IPS-18a (cell line): ENCODE measurements around the gene EVI5.
"Not testable (repeated sequence)": the region's sequence is repeated elsewhere in the genome, so short reads cannot be mapped to it uniquely, and the experiment has no call there.

ENCODE experiments used
- H3K27ac ChIP-seq: one replicate; pipeline ENCODE4 v1.5.1; 2013; ENCODE audit warnings: low read length
- H3K27me3 ChIP-seq: one replicate; pipeline ENCODE4 v1.6.1; 2013; ENCODE audit warnings: mild to moderate bottlenecking, low read length; ENCODE audit not compliant: control insufficient read depth, insufficient read depth
- H3K36me3 ChIP-seq: one replicate; pipeline ENCODE4 v1.6.1; 2013; ENCODE audit warnings: low read depth, low read length; ENCODE audit not compliant: control insufficient read depth
- H3K4me1 ChIP-seq: one replicate; pipeline ENCODE4 v1.6.1; 2013; ENCODE audit warnings: low read depth, low read length; ENCODE audit not compliant: control insufficient read depth
- H3K4me3 ChIP-seq: one replicate; pipeline ENCODE4 v1.5.1; 2013; ENCODE audit warnings: low read length
- H3K9ac ChIP-seq: one replicate; pipeline ENCODE4 v1.6.1; 2013; ENCODE audit warnings: mild to moderate bottlenecking, low read length, moderate library complexity
- H3K9me3 ChIP-seq: one replicate; pipeline ENCODE4 v1.6.1; 2013; ENCODE audit warnings: low read depth, low read length; ENCODE audit not compliant: control insufficient read depth

The EVI5 gene

DNA sequence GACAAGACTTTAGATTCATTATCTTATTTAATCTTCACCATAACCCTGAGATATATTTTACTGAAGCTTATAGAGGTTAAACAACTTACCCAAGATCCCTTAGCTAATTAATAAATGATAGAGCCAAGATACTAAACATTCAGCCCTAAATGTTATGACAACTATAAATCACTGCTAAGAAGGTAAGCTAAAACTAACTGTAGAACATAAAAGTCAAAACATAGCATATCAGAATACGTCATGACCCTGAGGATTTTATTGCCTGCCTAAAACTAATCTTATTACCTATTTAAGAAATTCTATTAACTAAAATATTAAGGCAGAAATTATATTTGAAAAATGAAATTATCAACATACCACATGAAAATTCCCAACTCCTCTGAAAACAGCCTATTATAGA lies 22.6 kb downstream of the EVI5 start:
- H3K9ac ChIP-seq, result no peak overlapping the region

DNA sequence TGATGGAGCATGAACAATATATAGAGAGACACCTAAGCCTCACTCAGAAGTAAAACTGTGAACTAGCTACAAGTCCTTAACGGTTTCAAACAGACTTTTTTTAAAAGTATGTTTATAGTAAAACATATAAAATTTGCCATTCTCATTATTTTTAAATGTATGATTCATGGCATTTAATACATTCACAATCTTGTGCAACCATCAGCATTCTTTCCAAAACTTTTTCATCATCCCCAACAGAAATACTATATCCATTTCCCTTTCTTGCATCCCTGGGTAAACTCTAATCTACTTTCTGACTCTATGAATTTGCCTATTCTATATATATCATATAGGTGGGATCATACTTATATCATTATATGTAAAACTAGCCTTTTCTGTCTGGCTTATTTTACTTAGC lies 25.5 kb downstream of the EVI5 start:
- Histone ChIP-seq H3K4me1 (no peaks in the 10 kb centered on the region), H3K27ac (no peak overlapping the region), H3K9me3 (no peaks in the 10 kb centered on the region), H3K36me3 (no peaks in the 10 kb centered on the region), H3K9ac (no peak overlapping the region), H3K4me3 (no peak overlapping the region), H3K27me3 (no peaks in the 10 kb centered on the region)

More for the DNA sequence above, 22.6 kb downstream of the EVI5 start:
- no peaks in the 10 kb centered on the region for H3K36me3 ChIP-seq
- H3K27me3 ChIP-seq, result no peaks in the 10 kb centered on the region
- H3K9me3 ChIP-seq, result no peaks in the 10 kb centered on the region
- H3K4me3 ChIP-seq, result no peak overlapping the region
- no peaks in the 10 kb centered on the region for H3K4me1 ChIP-seq
- no peak overlapping the region for H3K27ac ChIP-seq

DNA sequence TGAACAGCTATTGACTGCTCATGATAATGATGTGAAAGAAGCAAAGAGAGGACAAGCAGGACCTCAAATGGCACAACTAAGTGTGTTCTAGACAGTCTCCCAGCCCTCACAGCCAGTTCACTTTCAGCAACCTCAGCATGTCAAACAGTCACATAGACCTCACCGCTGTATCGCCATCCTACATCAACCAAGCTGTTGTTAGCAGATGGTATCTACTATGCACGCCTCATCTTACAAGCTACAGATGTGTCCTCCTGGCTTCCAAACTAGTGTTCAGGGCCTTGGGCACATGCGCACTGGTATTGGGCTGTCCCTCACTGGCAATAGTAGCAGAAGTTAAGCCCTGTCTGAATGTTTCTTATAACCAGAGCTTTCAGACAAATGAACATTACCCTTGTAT lies 28.4 kb downstream of the EVI5 start:
- H3K36me3 ChIP-seq, result no peaks in the 10 kb centered on the region
- H3K27me3 ChIP-seq, result no peaks in the 10 kb centered on the region
- no peak overlapping the region for H3K9ac ChIP-seq
- no peaks in the 10 kb centered on the region for H3K9me3 ChIP-seq
- H3K4me3 ChIP-seq, result no peak overlapping the region
- no peak overlapping the region for H3K27ac ChIP-seq
- no peaks in the 10 kb centered on the region for H3K4me1 ChIP-seq

DNA sequence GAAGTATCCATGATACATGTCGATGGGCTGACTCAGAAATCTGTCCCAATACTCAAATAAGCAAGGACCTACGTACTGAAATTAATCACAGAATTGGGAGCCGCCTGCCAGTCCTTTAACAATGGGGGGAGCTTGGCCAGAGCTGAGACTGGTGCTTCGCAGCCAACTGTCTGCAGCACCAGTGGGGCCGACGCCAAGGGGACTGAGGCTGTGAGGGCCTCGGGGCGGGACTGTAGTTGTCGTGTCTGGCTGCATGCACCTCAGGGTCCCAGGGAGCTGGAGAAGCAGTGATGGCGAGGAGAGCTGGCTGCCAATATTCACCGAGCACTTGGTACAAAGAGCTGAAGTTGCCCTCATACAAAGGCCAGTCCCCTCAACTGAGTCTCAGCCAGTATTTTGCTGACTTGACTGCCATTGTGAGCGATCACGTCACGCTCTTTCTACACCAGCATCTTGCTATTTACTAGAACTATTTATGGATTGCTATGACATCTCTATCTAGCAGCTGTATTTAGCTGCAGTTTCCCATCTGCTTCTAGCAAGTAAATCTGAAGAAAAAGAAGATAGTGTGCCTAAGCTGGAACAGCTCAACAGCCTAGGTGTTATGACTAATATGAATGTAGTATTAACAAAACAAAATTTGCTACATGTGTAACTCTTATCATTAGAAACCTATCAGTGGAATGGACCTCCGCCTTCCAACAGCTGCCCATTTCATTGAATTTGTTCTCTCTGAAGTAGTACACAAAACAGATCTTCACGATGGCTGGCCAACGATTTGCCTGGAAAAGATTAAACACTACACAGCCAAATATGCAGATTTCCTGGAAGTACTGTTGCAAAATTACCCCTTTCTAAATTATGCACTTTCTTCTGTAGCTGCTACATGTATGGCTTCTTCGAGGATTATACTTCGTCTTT lies 29.1 kb downstream of the EVI5 start:
- Histone ChIP-seq H3K9me3 (no peaks in the 10 kb centered on the region), H3K27ac (no peak overlapping the region), H3K9ac (no peak overlapping the region), H3K27me3 (no peaks in the 10 kb centered on the region), H3K4me1 (no peaks in the 10 kb centered on the region), H3K36me3 (no peaks in the 10 kb centered on the region), H3K4me3 (no peak overlapping the region)

DNA sequence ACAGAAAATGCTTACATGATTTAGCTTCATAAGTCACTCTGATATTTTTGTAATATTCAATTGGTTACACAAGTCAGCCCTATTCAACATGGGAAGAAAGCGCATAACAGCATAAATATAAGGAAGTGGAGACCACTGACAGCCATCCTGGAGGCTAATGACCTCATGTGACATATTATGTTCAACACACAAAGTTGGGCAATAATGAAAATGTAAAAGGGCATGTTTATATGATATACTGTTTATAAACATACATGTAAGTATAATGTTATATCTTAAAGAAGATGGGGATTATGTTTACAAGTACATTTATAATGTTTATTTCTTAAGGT lies 30.2 kb downstream of the EVI5 start:
- H3K9ac ChIP-seq, result no peak overlapping the region

DNA sequence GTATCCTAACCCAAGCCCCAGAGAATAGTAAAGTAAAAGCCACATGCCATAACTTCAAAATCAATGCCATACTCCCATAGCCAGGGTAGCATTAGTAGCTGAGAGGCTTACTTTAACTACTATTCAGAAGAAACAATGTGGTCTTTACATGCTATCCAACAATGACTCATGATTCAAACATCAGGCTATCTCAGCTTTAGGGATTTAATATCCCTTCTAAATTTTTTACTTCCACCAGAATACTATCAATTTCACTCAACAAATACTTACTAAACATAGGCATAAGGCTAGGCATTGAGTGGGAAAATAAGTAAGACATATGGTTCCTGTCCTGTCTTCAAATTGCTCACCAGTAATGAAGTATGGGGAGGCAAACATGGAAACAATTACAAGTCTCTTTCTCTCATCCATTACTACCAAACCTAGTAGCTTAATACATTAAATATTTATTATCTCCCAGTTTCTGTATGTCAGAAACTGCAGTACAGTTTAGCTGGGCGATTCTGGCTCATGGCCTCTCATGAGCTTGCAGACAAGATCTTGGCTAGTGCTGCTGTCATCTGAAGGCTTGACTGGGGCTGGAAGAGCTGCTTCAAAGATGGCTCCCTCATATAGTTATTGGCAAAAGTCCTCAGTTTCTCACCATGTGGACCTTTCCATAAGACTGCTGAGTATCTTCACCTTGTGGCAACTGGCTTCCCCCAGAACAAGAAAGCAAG lies 30.7 kb downstream of the EVI5 start:
- Histone ChIP-seq H3K4me1 (no peaks in the 10 kb centered on the region), H3K27me3 (no peaks in the 10 kb centered on the region), H3K9ac (no peak overlapping the region), H3K9me3 (no peaks in the 10 kb centered on the region), H3K4me3 (no peak overlapping the region), H3K27ac (no peak overlapping the region), H3K36me3 (no peaks in the 10 kb centered on the region)

More for the DNA sequence above, 30.2 kb downstream of the EVI5 start:
- Histone ChIP-seq H3K27ac (no peak overlapping the region), H3K36me3 (no peaks in the 10 kb centered on the region), H3K4me1 (no peaks in the 10 kb centered on the region), H3K4me3 (no peak overlapping the region), H3K27me3 (no peaks in the 10 kb centered on the region), H3K9me3 (no peaks in the 10 kb centered on the region)

DNA sequence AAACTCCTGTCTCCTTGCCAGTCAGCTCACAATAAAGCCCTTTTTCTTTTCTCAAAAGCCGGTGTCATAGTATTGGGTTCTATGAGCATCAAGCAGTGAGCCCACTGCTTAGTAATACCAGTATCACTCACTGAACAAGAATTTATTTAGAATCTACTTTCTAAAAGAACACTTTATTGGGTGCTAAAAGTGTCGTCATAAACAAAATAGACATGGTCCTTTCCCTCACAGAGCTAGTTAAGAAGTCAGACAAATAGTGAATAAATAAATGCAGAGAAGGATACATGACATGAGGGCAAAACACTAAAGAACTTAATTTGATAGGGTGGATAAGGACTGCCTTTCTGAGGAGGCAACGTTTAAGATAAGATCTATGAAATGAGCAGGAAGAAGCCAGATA lies 32.2 kb downstream of the EVI5 start:
- Histone ChIP-seq H3K36me3 (no peaks in the 10 kb centered on the region), H3K9ac (no peak overlapping the region), H3K9me3 (no peaks in the 10 kb centered on the region), H3K4me1 (no peaks in the 10 kb centered on the region), H3K27me3 (no peaks in the 10 kb centered on the region), H3K4me3 (no peak overlapping the region), H3K27ac (no peak overlapping the region)

DNA sequence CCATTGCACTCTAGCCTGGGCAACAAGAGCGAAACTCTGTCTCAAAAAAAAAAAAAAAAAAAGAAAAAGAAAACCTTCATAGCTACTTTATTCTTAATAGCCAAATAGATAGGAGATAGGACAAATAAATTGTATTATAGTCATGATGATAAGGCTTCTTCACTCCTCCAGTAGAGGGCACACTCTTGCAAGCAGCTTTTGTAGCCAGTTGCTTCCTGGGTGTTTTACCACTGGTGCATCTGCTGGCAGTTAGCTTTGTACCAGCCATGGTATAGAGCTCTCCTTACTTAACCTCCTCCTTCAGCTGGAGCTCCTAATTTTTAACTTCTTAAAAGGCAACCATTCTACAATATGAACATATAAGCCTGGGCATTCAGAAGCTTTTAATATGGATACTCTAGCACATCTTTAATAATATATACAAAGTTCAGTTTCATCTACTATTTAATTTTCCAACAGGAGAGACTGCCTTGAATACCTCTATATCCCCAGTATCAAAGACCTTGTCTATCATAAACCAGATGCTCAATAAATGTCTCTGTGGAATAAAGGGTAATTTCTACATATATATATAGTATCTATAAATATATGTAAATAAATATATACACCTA lies 35.8 kb downstream of the EVI5 start:
- no peak overlapping the region for H3K27ac ChIP-seq
- H3K36me3 ChIP-seq, result no peaks in the 10 kb centered on the region
- no peak overlapping the region for H3K9ac ChIP-seq
- H3K4me1 ChIP-seq, result no peaks in the 10 kb centered on the region
- no peaks in the 10 kb centered on the region for H3K27me3 ChIP-seq
- no peak overlapping the region for H3K4me3 ChIP-seq
- no peaks in the 10 kb centered on the region for H3K9me3 ChIP-seq

DNA sequence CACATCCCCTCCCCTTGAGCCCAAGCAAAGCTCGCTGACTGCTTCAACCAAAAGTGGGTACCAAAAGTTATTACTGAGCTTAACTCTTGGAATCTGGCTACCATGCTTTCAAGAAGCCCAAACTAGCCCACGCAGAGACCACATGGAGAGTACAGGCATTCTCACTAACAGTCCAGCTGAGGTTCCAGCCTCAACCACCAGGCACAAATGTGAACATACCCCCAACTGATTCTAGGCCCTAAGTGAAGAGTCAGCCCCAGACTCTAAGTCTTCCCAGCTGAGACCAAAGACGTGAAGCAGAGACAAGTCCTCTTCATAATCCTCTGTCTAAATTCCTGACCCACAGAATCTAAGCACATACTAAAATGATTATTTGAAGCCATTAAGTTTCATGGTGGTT lies 36.8 kb downstream of the EVI5 start:
- Histone ChIP-seq H3K9me3 (no peaks in the 10 kb centered on the region), H3K4me3 (no peak overlapping the region), H3K27ac (no peak overlapping the region), H3K9ac (no peak overlapping the region), H3K36me3 (no peaks in the 10 kb centered on the region), H3K4me1 (no peaks in the 10 kb centered on the region), H3K27me3 (no peaks in the 10 kb centered on the region)

DNA sequence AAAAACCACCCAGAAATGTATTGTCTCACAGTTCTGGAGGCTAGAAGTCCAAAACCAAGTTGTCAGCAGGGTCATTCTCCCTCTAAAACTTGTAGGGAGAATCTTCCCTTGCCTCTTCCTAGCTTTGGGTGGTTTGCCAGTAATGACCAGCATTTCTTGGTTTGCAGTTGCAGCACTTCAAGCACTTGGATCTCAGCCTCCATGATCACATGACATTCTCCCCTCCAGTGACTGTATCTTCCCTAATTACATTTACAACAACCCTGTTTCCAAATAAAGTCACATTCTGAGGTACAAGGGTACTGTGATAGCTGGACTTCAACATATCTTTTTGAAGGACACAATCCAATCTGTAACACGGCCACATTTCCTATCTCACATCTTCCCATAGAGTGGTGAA lies 37.2 kb downstream of the EVI5 start:
- H3K4me3 ChIP-seq, result no peak overlapping the region
- no peaks in the 10 kb centered on the region for H3K9me3 ChIP-seq
- H3K9ac ChIP-seq, result no peak overlapping the region

DNA sequence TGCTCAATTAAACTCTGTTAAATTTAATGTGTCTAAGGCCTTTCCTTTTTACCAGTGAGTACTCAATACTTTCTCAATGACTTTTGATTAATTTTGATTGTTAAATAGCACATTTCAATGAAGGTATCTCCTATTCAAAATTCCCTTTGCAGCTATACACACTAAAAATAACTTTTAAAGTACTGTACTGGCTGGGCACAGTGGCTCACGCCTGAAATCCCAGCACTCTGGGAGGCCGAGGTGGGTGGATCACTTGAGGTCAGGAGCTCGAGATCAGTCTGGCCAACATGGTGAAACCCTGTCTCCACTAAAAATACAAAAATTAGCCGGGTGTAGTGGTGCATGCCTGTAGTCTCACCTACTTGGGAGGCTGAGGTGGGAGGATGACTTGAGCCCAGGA lies 38.7 kb downstream of the EVI5 start:
- H3K9ac ChIP-seq, H3K4me3 ChIP-seq, H3K36me3 ChIP-seq, H3K4me1 ChIP-seq, H3K27ac ChIP-seq, H3K27me3 ChIP-seq, H3K9me3 ChIP-seq: not testable (repeated sequence)

More for the DNA sequence above, 37.2 kb downstream of the EVI5 start:
- H3K36me3 ChIP-seq, result no peaks in the 10 kb centered on the region
- no peak overlapping the region for H3K27ac ChIP-seq
- no peaks in the 10 kb centered on the region for H3K4me1 ChIP-seq
- H3K27me3 ChIP-seq, result no peaks in the 10 kb centered on the region
